ENCODE results near the gene SDE2.

SDE2 gene

DNA sequence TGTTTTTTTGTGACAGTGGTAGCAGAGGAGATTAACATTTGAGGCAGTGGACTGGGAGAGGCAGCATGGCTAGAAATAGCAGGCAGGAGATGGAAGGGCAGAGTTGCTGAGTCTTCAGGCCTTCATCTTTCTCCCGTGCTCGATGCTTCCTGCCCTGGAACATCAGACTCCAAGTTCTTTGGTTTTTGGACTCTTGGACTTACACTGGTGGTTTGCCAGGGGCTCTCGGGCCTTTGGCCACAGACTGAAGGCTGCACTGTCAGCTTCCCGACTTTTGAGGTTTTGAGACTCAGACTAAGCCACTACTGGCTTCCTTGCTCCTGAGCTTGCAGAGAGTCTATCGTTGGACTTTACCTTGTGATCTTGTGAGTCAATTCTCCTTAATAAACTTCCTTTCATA lies 33.9 kb downstream of the SDE2 start:
- no peak for DNase-seq (ENCODE audit: extremely low read depth, low read depth)
- TF ChIP-seq, protein P1, sequence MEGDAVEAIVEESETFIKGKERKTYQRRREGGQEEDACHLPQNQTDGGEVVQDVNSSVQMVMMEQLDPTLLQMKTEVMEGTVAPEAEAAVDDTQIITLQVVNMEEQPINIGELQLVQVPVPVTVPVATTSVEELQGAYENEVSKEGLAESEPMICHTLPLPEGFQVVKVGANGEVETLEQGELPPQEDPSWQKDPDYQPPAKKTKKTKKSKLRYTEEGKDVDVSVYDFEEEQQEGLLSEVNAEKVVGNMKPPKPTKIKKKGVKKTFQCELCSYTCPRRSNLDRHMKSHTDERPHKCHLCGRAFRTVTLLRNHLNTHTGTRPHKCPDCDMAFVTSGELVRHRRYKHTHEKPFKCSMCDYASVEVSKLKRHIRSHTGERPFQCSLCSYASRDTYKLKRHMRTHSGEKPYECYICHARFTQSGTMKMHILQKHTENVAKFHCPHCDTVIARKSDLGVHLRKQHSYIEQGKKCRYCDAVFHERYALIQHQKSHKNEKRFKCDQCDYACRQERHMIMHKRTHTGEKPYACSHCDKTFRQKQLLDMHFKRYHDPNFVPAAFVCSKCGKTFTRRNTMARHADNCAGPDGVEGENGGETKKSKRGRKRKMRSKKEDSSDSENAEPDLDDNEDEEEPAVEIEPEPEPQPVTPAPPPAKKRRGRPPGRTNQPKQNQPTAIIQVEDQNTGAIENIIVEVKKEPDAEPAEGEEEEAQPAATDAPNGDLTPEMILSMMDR (IDR thresholded peaks at IDR 0.05; ENCODE audit: low read depth, low read length, missing control alignments), result no peak
- H3K4me3 ChIP-seq (replicated peaks; ENCODE audit: low read depth, low read length), result no peak overlapping the region

DNA sequence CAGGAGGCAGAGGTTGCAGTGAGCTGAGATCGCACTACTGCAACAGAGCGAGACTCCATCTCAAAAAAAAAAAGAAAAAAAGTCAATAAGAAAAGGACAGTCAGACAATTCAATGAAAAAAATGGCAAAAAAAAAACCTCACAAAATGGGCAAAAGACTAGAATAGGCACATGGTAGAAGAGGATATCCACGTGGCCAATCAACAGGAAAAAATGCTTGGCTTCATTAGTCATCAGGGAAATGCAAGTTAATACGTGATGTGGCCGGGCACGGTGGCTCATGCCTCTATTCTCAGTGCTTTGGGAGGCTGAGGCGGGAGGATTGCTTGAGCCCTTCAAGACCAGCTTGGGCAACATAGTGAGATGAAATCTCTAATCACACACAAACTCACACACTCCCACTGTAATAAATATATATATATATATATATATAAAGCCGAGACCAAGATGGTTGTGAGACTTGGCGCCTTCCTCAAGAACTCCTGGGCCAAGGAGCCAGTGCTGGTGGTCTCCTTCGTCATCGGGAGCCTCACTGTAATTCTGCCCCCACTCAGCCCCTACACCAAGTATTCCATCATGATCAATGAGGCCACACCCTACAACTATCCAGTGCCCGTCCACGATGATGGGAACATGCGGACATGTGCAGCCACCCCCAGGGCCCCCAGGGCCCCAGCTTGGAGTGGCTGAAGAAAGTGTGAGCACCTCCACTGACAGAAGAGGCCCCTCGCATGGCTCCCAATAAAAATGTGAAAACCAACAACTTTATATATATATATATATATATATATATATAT lies 35.2 kb downstream of the SDE2 start:
- TF ChIP-seq, protein P1 (IDR thresholded peaks at IDR 0.05; ENCODE audit: low read depth, low read length, missing control alignments), result no peak
- H3K4me3 ChIP-seq (replicated peaks; ENCODE audit: low read depth, low read length), result no peak overlapping the region
- DNase-seq (ENCODE audit: extremely low read depth, low read depth), result no peak

DNA sequence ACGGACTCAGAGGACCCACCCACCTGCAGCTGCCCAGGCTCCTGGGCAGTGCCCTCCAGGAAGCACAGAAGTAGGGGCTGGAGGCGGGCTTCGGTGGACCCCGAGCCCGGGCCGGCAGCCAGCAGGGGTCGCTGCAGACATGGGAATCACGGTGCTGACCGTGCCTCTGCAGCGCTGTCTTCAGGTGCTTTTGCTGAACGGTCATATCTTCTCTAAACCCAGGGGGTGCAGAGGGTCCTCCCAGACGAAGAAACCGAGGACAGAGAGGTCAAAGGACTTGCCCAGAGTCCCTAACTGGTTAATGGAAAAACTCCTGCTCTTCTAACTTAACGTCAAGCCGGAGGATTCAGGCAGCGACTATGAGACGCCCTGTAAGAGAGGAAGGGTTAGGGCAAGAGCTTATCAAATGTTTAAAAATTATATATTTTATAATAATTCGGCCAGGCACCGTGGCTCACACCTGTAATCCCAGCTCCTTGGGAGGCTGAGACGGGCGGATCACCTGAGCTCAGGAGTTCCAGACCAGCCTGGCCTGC lies 36.6 kb downstream of the SDE2 start:
- TF ChIP-seq, protein P1 (IDR thresholded peaks at IDR 0.05; ENCODE audit: low read depth, low read length, missing control alignments), result peak; percentile 78
- DNase-seq (ENCODE audit: extremely low read depth, low read depth), result no peak
- no peak overlapping the region for H3K4me3 ChIP-seq (replicated peaks; ENCODE audit: low read depth, low read length)

DNA sequence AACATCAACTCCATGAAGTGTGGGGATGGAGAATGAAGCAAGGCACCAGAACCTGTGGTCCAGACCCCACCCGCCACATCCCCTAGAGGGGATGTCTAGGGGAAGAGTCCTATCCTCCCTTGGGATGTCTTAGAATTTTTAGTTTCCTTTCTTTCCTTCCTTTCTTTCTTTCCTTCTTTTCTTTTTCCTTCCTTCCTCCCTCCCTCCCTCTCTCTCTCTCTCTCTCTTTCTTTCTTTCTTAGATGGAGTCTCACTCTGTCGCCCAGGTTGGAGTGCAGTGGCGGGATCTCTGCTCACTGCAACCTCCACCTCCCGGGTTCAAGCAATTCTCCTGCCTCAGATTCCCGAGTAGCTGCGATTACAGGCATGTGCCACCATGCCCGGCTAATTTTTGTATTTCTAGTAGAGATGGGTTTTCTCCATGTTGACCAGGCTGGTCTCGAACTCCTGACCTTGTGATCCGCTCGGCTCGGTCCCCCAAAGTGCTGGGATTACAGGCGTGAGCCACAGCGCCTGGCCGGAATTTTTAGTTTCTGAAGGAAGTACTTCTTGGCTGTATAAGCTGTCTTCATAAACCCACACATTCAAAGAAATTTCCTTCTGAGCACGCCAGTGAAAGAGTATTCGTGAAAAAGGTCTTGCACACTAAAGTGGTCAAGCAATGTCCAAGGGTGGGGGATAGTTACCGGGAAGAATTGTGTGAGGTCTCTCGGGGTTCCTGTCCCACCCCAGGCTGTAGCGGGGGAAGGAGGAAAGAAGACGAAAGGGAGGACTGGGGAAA lies 37.3 kb downstream of the SDE2 start:
- TF ChIP-seq, protein P1 (IDR thresholded peaks at IDR 0.05; ENCODE audit: low read depth, low read length, missing control alignments), result no peak
- H3K4me3 ChIP-seq (replicated peaks; ENCODE audit: low read depth, low read length), result no peak overlapping the region
- DNase-seq (ENCODE audit: extremely low read depth, low read depth), result no peak

DNA sequence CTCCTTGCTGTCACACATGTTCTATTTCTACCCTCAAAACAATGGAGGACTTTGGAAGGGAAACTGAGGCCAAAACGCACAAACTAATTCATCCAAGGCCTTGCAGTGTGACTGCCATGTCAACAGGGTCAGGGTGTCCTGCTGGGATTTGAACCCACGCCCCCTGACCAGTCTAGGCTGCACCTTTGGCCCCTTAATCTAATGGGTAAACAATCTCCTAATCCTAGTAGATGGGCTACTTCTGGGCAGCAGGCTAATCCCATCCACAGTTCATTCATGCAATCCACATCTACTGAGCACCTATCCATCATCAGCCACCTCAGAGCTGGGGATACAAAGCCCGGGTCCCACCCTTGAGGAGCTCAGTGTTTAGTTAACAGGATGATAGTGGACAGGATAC lies 41.1 kb downstream of the SDE2 start:
- DNase-seq (ENCODE audit: extremely low read depth, low read depth), result no peak
- TF ChIP-seq, protein P1 (IDR thresholded peaks at IDR 0.05; ENCODE audit: low read depth, low read length, missing control alignments), result no peak
- no peak overlapping the region for H3K4me3 ChIP-seq (replicated peaks; ENCODE audit: low read depth, low read length)

DNA sequence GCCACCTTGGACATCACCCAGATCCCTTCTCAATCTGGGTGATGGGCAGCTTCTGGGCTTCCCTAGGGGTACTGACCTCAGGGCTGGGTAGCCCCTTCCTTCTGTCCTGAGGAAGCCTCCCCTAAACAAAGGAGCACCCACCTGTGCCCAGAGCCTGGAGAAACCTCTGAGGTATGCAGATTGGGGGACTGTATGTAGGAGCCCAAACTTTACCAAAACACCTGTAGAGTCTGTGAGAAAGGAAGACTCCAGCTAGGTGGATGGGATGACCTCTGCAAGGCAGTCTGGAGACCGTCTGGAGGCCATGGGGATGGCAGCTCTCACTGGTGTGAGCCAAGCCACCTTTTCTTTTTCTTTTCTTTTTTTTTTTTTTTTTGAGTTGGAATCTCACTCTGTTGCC lies 44.4 kb downstream of the SDE2 start:
- TF ChIP-seq, protein P1 (IDR thresholded peaks at IDR 0.05; ENCODE audit: low read depth, low read length, missing control alignments), result no peak
- no peak overlapping the region for H3K4me3 ChIP-seq (replicated peaks; ENCODE audit: low read depth, low read length)
- no peak for DNase-seq (ENCODE audit: extremely low read depth, low read depth)

All from HFF-Myc (cell line).